HepG2 (cell line): ENCODE data around the gene ACSM3.

Source experiments
- TF ChIP-seq, protein P1 (sequence below): IDR thresholded peaks from 2 replicates; pipeline ENCODE4 v1.6.1; 2016; ENCODE audit warnings: missing compliant biosample characterization, missing genetic modification reagents, borderline replicate concordance
- TF ChIP-seq, protein P2 (sequence below): sonication (generic); formaldehyde crosslinking; IDR thresholded peaks from 2 replicates; pipeline ENCODE4 v1.5.1; 2020; ENCODE audit warnings: mild to moderate bottlenecking, missing genetic modification reagents

DNA sequence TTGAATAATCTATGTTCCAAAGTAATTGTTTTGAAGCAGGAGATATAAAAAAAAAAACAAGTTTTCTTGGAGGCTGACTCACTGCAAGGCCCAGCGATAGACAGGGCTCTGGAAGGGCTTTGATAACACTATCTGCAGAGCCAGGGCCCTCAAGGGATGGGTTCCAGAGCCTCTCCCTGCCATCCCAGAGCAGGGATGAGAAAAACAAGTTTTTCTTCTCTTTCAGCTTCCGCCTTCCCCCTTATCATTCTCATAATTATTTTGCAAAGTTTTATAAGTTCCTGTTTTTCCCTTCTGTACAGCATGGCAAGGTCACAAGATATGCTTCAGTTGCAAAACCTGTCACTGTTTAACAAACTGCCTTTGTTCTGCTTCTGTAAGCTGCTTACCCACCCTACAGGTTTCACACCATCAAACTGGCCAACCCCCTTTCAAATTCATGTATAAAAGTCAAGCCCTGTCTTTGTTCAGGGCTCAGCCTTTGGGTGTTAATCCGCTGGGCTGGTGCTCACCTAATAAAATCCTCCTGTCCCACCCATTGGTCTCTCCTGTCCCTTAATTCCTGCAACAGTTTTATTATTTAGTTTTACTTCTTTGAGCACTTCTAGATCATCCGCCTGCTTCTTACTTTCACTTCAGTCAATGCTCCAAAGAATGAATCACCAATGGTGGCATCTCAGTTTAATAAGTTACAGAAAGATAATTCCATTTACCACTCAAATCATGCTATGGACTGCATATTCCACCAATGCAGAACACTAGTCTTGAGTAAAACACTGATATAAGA, 16.6 kb upstream of the ACSM3 start:
- TF ChIP-seq, protein P1, sequence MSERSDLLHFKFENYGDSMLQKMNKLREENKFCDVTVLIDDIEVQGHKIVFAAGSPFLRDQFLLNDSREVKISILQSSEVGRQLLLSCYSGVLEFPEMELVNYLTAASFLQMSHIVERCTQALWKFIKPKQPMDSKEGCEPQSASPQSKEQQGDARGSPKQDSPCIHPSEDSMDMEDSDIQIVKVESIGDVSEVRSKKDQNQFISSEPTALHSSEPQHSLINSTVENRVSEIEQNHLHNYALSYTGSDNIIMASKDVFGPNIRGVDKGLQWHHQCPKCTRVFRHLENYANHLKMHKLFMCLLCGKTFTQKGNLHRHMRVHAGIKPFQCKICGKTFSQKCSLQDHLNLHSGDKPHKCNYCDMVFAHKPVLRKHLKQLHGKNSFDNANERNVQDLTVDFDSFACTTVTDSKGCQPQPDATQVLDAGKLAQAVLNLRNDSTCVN (CRISPR knock-in tag): no peak
- TF ChIP-seq, protein P2, sequence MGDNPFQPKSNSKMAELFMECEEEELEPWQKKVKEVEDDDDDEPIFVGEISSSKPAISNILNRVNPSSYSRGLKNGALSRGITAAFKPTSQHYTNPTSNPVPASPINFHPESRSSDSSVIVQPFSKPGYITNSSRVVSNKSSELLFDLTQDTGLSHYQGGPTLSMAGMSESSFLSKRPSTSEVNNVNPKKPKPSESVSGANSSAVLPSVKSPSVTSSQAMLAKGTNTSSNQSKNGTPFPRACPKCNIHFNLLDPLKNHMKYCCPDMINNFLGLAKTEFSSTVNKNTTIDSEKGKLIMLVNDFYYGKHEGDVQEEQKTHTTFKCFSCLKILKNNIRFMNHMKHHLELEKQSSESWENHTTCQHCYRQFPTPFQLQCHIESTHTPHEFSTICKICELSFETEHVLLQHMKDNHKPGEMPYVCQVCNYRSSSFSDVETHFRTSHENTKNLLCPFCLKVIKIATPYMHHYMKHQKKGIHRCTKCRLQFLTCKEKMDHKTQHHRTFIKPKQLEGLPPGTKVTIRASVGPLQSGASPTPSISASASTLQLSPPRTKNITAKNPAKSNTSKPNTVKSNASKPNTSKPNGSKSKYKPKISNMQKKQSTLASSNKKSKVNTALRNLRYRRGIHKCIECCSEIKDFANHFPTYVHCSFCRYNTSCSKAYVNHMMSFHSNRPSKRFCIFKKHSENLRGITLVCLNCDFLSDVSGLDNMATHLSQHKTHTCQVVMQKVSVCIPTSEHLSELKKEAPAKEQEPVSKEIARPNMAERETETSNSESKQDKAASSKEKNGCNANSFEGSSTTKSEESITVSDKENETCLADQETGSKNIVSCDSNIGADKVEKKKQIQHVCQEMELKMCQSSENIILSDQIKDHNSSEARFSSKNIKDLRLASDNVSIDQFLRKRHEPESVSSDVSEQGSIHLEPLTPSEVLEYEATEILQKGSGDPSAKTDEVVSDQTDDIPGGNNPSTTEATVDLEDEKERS (CRISPR knock-in tag): peak; percentile 67; the same call in 1 of the 2 replicates
